GM12873 (cell line): ENCODE measurements around the gene IL11.

ENCODE experiments used
- TF ChIP-seq, protein P1 (sequence below): IDR thresholded peaks from 2 replicates; pipeline ENCODE4 v1.5.1; 2012; ENCODE audit warnings: low read depth, mild to moderate bottlenecking, moderate library complexity, low read length, control low read depth; ENCODE audit not compliant: insufficient read depth; ENCODE audit errors: missing control alignments

IL11 gene

DNA sequence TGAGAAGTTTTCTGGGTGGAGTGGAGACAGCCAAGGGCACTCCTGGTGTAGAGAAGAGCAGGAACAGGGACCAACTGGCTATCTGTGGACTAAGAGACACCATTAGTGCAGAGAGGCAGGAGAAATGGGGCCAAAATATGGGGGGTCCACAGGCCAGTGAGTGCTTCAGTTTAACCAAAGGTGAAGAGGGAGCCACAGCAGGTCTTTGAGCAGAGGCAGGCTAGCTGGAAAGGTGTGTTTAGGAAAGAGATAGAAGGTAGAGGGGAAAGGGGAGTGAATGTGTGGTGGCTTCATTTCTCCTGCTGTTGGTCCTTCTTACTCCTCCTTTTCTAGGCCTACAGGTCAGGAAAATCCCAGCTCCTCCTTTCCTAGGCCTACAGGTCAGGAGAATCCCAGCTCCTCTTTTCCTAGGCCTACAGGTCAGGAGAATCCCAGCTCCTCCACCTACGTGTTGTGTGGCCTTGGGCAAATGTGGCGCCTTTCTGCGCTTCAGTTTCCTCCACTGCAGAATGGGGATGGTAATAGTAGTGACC is 12.3 kb upstream of the IL11 start:
- TF ChIP-seq, protein P1, sequence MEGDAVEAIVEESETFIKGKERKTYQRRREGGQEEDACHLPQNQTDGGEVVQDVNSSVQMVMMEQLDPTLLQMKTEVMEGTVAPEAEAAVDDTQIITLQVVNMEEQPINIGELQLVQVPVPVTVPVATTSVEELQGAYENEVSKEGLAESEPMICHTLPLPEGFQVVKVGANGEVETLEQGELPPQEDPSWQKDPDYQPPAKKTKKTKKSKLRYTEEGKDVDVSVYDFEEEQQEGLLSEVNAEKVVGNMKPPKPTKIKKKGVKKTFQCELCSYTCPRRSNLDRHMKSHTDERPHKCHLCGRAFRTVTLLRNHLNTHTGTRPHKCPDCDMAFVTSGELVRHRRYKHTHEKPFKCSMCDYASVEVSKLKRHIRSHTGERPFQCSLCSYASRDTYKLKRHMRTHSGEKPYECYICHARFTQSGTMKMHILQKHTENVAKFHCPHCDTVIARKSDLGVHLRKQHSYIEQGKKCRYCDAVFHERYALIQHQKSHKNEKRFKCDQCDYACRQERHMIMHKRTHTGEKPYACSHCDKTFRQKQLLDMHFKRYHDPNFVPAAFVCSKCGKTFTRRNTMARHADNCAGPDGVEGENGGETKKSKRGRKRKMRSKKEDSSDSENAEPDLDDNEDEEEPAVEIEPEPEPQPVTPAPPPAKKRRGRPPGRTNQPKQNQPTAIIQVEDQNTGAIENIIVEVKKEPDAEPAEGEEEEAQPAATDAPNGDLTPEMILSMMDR: no peak

DNA sequence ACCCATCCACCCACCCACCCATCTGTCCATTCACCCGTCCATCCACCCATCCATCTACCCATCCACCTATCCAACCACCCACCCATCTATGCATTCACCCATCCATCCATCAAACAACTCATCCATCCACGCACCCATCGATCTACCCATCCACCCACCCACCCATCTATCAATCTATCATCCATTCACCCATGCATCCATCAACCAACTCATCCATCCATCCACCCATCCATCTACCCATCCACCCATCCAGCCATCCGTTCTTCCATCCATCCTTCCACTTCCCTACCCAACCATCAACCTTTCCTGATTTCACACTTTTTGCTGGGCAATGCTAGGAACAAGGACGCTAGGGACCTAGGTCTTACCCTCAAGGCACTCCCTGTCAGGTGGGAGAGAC is 11.8 kb upstream of the IL11 start:
- TF ChIP-seq, protein P1: no peak

GRCh38 chr19:55379174-55379573 is 8.9 kb upstream of the IL11 start:
- TF ChIP-seq, protein P1: no peak

- TF ChIP-seq, protein P1: no peak
These were observed 7.3 kb upstream of the IL11 start for GRCh38 chr19:55377356-55378131.

DNA sequence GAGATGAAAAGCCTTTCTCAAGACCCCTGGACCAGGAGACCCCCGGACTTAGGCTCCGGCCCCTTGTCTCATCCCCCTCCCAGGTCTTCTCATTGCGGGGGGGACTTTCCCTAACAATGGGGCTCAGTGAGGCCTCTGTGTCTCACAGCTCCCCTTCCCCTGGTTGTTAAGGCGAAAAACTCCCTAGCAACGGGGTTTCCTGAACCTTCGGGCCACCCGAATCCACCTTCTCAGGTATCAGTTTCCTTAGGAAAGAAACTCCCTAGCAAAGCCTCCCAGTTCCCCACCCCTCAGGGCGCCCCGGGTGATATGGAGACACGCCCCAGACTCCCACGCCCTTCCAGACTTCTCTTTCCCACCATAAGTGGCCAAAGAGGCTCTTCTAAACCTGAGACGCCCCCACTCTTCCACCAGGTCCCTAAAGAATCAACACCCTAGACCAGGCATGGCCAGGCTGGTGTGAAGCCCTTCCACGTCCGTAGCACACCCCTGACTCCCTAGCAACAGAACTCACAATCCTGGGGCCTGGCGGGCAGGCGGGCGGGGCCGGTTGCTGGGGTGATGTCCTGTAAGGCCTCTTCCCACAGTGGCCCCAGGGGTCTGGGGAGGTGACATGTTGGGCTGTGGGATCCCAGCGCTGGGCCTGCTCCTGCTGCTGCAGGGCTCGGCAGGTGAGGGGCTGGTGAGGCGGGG is 6.1 kb upstream of the IL11 start, which contains the start of gene TMEM190:
Gene TMEM190, plus strand, starts transcription at position 586 of the 693 bp plus-strand sequence. Its CDS starts 28 bp downstream, at position 614.
- TF ChIP-seq, protein P1: no peak

DNA sequence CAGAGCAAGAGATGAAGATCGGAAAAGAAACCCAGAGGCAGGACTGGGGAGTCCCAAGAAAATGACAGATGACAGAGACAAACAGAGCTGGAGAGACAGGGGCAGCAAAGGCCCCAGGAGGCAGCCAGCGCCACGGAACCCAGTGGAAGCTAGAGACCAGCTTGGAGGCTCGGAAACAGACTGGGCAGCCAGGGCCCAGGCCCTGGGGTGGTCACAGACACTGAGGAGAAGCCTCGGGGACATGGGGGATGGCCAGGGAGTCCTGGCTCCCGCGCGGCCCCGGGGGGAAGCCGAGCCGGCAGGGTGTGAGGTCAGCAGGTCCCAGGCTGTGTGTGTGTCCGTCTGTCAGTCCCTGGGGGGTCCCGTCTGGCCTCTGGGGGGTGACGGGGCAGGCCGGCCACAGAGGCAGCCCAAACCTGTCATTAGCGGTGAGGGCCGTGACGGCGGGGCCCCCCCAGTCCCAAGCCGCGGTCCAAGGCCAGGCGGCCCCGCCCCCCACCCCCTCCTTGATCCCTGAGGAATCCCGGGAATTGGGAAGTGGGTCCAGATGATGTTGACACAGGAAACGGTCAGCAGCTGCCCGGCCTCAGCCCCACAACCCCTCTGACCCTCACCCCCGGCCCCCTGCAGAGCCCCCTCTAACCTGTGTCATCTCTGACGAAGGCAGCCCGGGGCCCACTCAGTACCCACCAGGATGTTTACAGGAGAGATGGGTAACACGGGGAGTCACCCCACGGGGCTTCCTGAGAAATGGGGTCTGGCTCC is 3.9 kb upstream of the IL11 start:
- TF ChIP-seq, protein P1: no peak
